Spleen (tissue), 3 donors: ENCODE measurements around the gene CITED2.

Source experiments
- POLR2A ChIP-seq, 3 donors: fragments of 450-650 bp; IDR thresholded peaks; one replicate each; pipeline ENCODE4 v1.5.1; 2017; ENCODE audit warnings: antibody characterized with exemption in 3 of 3, mild to moderate bottlenecking in 1 of 3
- POLR2AphosphoS5 ChIP-seq, 3 donors: sonication (generic); formaldehyde crosslinking; IDR thresholded peaks; one replicate each; pipeline ENCODE4 v1.5.1; 2017; ENCODE audit warnings: antibody characterized with exemption in 3 of 3

DNA sequence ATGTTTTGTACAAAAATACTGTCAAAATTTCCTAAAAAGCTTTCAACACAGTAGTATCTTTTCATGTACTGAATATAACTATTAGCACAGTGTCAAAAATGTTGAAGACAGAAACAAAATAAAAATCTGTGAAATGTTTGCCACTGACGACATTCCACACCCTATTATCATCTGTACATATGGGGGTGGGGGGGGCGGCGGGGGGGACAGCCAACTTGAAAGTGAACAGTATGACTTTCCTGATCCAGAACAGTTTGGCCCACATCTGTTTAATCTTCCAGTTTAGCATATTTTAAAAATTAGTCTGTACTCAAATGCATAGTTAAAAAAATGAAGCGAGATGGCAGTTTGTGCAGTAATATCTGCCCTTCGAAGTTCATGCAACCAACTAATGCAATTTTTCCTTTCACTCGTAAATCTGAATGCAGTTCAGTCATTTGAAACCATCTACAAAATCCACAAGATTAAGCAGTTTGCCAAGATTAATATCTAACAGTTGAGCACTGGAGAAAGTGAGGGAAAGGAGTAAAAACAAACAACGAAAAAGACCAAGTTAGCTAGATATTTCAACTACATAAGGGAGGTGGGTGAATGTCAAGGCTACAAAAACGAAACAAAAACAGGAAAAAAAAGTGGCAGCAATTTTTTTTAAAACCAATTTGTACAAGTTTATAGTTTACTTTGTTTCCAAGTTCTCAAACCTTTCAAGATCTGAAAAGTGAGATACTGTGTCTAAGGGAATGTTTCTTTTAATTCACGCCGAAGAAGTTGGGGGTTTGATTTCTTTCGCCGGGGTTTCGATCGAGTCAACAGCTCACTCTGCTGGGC is 1.9 kb downstream of the CITED2 start:
- TF ChIP-seq POLR2AphosphoS5 (IDR thresholded peaks at IDR 0.05) = no peak
- no peak for TF ChIP-seq POLR2A (IDR thresholded peaks at IDR 0.05)
